Measurements from ENCODE around the gene THAP4. TPM values are rescaled to one million over a fixed set of nuclear protein-coding genes. Genes with fewer than 3 reads are reported as not detected.

The THAP4 gene
- total and polyA plus RNA-seq, 2 of the 13 experiments (the other 11 are each of a cell fraction or from before 2014, with no cell fraction given) = 59.7 to 75.7 TPM

GRCh38 chr2:241540771-241541561 lies 96.0 kb downstream of the THAP4 start (continued):
- 0 out of 2 replicates have a peak, but pooled peaks have one; percentile 16 for TF ChIP-seq EEA1 (CRISPR knock-in tag; IDR thresholded peaks at IDR 0.05; ENCODE audit: borderline replicate concordance)
- TF ChIP-seq, protein P1, sequence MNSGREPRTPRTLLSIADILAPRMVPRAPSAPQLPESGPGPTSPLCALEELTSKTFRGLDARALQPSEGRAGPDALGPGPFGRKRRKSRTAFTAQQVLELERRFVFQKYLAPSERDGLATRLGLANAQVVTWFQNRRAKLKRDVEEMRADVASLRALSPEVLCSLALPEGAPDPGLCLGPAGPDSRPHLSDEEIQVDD (CRISPR knock-in tag; IDR thresholded peaks at IDR 0.05; ENCODE audit: borderline replicate concordance) = no peak
- no peak for TF ChIP-seq ZNF83 (CRISPR knock-in tag; IDR thresholded peaks at IDR 0.05; ENCODE audit: borderline replicate concordance)
- TF ChIP-seq NFIC (IDR thresholded peaks at IDR 0.05; ENCODE audit: low read length) = no peak
- TF ChIP-seq RAD21 (CRISPR knock-in tag; IDR thresholded peaks at IDR 0.05) = no peak
- TF ChIP-seq, protein P2, sequence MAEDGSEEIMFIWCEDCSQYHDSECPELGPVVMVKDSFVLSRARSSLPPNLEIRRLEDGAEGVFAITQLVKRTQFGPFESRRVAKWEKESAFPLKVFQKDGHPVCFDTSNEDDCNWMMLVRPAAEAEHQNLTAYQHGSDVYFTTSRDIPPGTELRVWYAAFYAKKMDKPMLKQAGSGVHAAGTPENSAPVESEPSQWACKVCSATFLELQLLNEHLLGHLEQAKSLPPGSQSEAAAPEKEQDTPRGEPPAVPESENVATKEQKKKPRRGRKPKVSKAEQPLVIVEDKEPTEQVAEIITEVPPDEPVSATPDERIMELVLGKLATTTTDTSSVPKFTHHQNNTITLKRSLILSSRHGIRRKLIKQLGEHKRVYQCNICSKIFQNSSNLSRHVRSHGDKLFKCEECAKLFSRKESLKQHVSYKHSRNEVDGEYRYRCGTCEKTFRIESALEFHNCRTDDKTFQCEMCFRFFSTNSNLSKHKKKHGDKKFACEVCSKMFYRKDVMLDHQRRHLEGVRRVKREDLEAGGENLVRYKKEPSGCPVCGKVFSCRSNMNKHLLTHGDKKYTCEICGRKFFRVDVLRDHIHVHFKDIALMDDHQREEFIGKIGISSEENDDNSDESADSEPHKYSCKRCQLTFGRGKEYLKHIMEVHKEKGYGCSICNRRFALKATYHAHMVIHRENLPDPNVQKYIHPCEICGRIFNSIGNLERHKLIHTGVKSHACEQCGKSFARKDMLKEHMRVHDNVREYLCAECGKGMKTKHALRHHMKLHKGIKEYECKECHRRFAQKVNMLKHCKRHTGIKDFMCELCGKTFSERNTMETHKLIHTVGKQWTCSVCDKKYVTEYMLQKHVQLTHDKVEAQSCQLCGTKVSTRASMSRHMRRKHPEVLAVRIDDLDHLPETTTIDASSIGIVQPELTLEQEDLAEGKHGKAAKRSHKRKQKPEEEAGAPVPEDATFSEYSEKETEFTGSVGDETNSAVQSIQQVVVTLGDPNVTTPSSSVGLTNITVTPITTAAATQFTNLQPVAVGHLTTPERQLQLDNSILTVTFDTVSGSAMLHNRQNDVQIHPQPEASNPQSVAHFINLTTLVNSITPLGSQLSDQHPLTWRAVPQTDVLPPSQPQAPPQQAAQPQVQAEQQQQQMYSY (CRISPR knock-in tag; IDR thresholded peaks at IDR 0.05) = no peak
- TF ChIP-seq, protein P3, sequence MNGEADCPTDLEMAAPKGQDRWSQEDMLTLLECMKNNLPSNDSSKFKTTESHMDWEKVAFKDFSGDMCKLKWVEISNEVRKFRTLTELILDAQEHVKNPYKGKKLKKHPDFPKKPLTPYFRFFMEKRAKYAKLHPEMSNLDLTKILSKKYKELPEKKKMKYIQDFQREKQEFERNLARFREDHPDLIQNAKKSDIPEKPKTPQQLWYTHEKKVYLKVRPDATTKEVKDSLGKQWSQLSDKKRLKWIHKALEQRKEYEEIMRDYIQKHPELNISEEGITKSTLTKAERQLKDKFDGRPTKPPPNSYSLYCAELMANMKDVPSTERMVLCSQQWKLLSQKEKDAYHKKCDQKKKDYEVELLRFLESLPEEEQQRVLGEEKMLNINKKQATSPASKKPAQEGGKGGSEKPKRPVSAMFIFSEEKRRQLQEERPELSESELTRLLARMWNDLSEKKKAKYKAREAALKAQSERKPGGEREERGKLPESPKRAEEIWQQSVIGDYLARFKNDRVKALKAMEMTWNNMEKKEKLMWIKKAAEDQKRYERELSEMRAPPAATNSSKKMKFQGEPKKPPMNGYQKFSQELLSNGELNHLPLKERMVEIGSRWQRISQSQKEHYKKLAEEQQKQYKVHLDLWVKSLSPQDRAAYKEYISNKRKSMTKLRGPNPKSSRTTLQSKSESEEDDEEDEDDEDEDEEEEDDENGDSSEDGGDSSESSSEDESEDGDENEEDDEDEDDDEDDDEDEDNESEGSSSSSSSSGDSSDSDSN (CRISPR knock-in tag; IDR thresholded peaks at IDR 0.05) = peak; percentile 25; the same call in 1 of the 2 replicates
- no peak for TF ChIP-seq RARG (CRISPR knock-in tag; IDR thresholded peaks at IDR 0.05; ENCODE audit: low read depth)
- peak; percentile 30 for TF ChIP-seq HDAC1 (CRISPR knock-in tag; IDR thresholded peaks at IDR 0.05)
- TF ChIP-seq ZNF782 (CRISPR knock-in tag; IDR thresholded peaks at IDR 0.05; ENCODE audit: borderline replicate concordance) = no peak
- no peak for TF ChIP-seq KLF6 (CRISPR knock-in tag; IDR thresholded peaks at IDR 0.05)
- TF ChIP-seq ZFYVE20 (CRISPR knock-in tag; IDR thresholded peaks at IDR 0.05; ENCODE audit: borderline replicate concordance, low read depth) = peak; percentile 58; the same call in 1 of the 2 replicates
- TF ChIP-seq ZBTB42 (CRISPR knock-in tag; IDR thresholded peaks at IDR 0.05) = no peak
- TF ChIP-seq ZBTB44 (CRISPR knock-in tag; IDR thresholded peaks at IDR 0.05) = no peak
- TF ChIP-seq MED8 (CRISPR knock-in tag; IDR thresholded peaks at IDR 0.05; ENCODE audit: insufficient replicate concordance) = peak; percentile 30
- TF ChIP-seq AKAP8 (CRISPR knock-in tag; IDR thresholded peaks at IDR 0.05) = no peak
- TF ChIP-seq ZNF3 (CRISPR knock-in tag; IDR thresholded peaks at IDR 0.05) = no peak
- no peak for TF ChIP-seq SP1 (IDR thresholded peaks at IDR 0.05)
- TF ChIP-seq SP1 (CRISPR knock-in tag; IDR thresholded peaks at IDR 0.05) = peak; percentile 86
- TF ChIP-seq ZNF607 (CRISPR knock-in tag; IDR thresholded peaks at IDR 0.05; ENCODE audit: borderline replicate concordance) = peak; percentile 59; the same call in 1 of the 2 replicates
- no peak for TF ChIP-seq FOXA3 (CRISPR knock-in tag; IDR thresholded peaks at IDR 0.05)
- no peak for TF ChIP-seq MYNN (CRISPR knock-in tag; IDR thresholded peaks at IDR 0.05; ENCODE audit: low read depth)
- no peak for TF ChIP-seq MAFG (CRISPR knock-in tag; IDR thresholded peaks at IDR 0.05)
